Mammary epithelial cell (primary cell): ENCODE measurements around the gene BRD4.

Experiments
- CTCF ChIP-seq, 2 donors: IDR thresholded peaks in 1 of 2; conservative IDR thresholded peaks in 1 of 2; 2 replicates each; pipeline ENCODE4 v1.5.1; 2011 to 2012; ENCODE audit warnings: inconsistent platforms in 2 of 2, low read length in 2 of 2, mild to moderate bottlenecking in 2 of 2, control low read depth in 1 of 2, low read depth in 1 of 2; ENCODE audit not compliant: insufficient read depth in 1 of 2; ENCODE audit errors: extremely low read depth in 1 of 2
- EZH2 ChIP-seq: IDR thresholded peaks from 2 replicates; pipeline ENCODE4 v1.6.1; 2012; ENCODE audit warnings: low read length, inconsistent platforms, borderline replicate concordance

- TF ChIP-seq EZH2 = no peak
- peak in 1 of 2 donors; percentile 25 for TF ChIP-seq CTCF (conservative IDR thresholded peaks at IDR 0.05 in 1 of 2, IDR thresholded peaks at IDR 0.05 in 1 of 2; ENCODE audit: extremely low read depth in 1 of 2, insufficient read depth in 1 of 2, low read depth in 1 of 2, low read length in 2 of 2)
Observed at GRCh38 chr19:15195371-15196334, 136.7 kb downstream of the BRD4 start.
